ENCODE measurements around the gene LSAMP.

DNA sequence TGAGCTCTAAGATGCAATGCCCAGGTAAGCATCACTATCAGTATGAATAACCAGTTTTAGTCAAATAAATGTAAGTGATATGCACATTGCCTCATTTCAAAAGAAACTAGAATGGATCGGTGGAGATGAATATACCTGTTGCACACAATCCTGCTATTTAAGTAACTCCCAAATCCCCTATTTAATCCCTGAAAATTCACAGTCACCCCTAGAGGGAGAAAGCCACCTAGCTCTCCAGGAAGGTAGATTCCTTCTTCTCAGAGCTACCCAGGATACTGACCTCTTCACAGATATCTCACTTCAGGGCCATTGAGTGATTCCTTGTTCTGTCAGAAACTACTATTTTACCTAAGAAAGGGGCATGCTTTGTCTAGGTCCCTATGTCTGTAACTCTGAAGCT lies 11.7 kb downstream of the LSAMP start:
- TF ChIP-seq CTCF (IDR thresholded peaks at IDR 0.05) (no peak), POLR2A (IDR thresholded peaks at IDR 0.05) (no peak)
